PC-9 (cell line): ENCODE measurements around the gene MICB.
"Not testable (repeated sequence)": the region's sequence is repeated elsewhere in the genome, so short reads cannot be mapped to it uniquely, and the experiment has no call there.

Source experiments
- EZH2 ChIP-seq: fragments of 200-600 bp; sonication (generic); IDR thresholded peaks from 2 replicates; pipeline ENCODE4 v1.8.0; 2017; ENCODE audit warnings: antibody characterized with exemption, low read depth
- TF ChIP-seq, protein P1 (sequence below): fragments of 200-600 bp; sonication (generic); conservative IDR thresholded peaks from 2 replicates; pipeline ENCODE4 v1.6.1; 2017; ENCODE audit warnings: mixed run types, antibody characterized with exemption, mild to moderate bottlenecking, moderate library complexity

- TF ChIP-seq, protein P1, sequence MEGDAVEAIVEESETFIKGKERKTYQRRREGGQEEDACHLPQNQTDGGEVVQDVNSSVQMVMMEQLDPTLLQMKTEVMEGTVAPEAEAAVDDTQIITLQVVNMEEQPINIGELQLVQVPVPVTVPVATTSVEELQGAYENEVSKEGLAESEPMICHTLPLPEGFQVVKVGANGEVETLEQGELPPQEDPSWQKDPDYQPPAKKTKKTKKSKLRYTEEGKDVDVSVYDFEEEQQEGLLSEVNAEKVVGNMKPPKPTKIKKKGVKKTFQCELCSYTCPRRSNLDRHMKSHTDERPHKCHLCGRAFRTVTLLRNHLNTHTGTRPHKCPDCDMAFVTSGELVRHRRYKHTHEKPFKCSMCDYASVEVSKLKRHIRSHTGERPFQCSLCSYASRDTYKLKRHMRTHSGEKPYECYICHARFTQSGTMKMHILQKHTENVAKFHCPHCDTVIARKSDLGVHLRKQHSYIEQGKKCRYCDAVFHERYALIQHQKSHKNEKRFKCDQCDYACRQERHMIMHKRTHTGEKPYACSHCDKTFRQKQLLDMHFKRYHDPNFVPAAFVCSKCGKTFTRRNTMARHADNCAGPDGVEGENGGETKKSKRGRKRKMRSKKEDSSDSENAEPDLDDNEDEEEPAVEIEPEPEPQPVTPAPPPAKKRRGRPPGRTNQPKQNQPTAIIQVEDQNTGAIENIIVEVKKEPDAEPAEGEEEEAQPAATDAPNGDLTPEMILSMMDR, result not testable (repeated sequence)
- not testable (repeated sequence) for TF ChIP-seq EZH2
Observed at GRCh38 chr6:31459864-31460263, 38.1 kb upstream of the MICB start.
